ENCODE results near the gene C6orf136. TPM values are rescaled to one million over a fixed set of nuclear protein-coding genes. Genes with fewer than 3 reads are reported as not detected.
A peak's percentile ranks its signal among the peaks of the same experiment; 100 is the strongest.

The C6orf136 gene
- total RNA-seq, 1 donor from 2014 or later: 36.0 TPM

DNA sequence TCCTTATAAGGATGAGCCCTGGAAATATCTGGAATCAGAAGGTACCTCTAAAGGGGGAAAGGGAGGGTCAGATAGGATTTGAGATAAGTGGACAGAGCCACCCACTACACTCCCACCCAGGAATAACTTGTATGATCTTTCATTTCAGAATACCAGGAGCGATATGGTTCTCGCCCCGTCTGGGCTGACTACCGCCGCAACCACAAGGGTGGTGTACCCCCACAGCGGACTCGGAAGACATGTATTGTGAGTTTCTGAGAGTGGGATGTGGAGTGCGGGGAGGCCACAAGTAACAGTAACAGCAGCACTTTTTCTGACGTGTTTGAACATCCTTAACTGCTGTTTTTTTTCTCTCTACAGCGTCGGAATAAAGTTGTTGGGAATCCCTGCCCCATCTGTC lies 27.4 kb upstream of the C6orf136 start:
- Mint-ChIP-seq H3K27ac (no peak overlapping the region), H3K4me1 (ENCODE audit: low read depth) (peaks cover 19% of the 10 kb centered on the region), H3K9me3 (no peaks in the 10 kb centered on the region), H3K36me3 (ENCODE audit: low read depth) (peaks cover 45% of the 10 kb centered on the region), H3K27me3 (ENCODE audit: insufficient read depth) (peaks cover 6% of the 10 kb centered on the region), H3K4me3 (peak overlapping the region; percentile 91)
- intact Hi-C loops (cut with micrococcal nuclease): loop anchor here (5.0 to 10.0 kb wide), 6 partner anchors 118 to 1245 kb away; partner anchors contain the start of genes DDR1, HLA-B, NEU1 and POLR1H
- DNase-seq (ENCODE audit: low spot score): no peak

- intact Hi-C loops (cut with micrococcal nuclease): no loop called here
- peaks cover 27% of the 10 kb centered on the region for H3K4me1 Mint-ChIP-seq (ENCODE audit: low read depth)
- peaks cover 30% of the 10 kb centered on the region for H3K36me3 Mint-ChIP-seq (ENCODE audit: low read depth)
- no peak for DNase-seq (ENCODE audit: low spot score)
- no peaks in the 10 kb centered on the region for H3K9me3 Mint-ChIP-seq
- no peaks in the 10 kb centered on the region for H3K27me3 Mint-ChIP-seq (ENCODE audit: insufficient read depth)
- H3K27ac Mint-ChIP-seq: no peak overlapping the region
- no peak overlapping the region for H3K4me3 Mint-ChIP-seq
Measured at GRCh38 chr6:30625511-30625910, 21.4 kb upstream of the C6orf136 start.

DNA sequence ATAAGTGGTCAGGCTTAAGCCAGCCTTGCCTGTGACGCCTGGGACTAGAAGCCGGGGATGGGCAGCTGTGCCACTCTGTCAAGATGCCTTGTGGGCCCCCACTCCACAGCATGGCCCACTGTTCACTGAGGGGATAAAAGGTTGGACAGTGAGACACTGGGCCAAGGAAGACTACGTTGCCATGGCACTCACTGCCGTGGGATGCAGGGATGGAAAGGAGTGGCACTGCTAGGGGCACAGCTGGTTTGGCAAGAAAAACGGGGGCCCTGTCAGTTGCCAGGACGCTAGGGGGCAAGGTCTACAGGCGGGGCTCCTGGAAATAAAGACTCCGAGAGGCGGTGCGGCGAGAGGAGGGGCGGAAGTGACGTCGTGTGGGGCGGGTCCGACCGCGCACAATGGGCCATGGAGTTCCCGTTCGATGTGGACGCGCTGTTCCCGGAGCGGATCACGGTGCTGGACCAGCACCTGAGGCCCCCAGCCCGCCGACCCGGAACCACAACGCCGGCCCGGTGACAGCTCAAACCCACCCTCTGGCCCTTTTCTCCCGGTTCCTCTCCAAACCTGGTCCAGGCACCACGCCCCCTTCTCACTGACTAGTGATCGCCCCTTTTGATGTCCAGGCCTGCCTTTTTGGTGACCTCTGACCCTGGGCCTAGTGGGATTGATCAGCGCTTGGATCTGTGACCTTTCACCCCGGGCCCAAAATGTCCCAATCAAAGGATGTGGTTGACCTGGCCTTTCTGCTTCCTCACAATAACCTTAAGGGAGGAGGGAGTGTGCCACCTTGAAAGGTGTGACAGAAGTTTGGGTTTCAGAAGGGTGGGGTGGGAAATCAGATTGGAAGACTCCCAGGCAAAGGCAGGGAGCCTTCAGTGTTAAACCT lies 20.2 kb upstream of the C6orf136 start, which contains the start of gene ATAT1:
ATAT1 (plus strand) TSS at position 391 of the 883 bp plus-strand sequence.
- Mint-ChIP-seq H3K4me3 (peak within 1 kb of the TSS; percentile 91), H3K9me3 (no peaks in the 10 kb centered on the region), H3K27ac (peak within 1 kb of the TSS; percentile 95), H3K36me3 (ENCODE audit: low read depth) (peaks cover 33% of the 10 kb centered on the region), H3K27me3 (ENCODE audit: insufficient read depth) (no peaks in the 10 kb centered on the region), H3K4me1 (ENCODE audit: low read depth) (peaks cover 27% of the 10 kb centered on the region)
- intact Hi-C loops (cut with micrococcal nuclease): loop anchor here (1.0 to 2.0 kb wide), 6 partner anchors 9 to 461 kb away; partner anchors contain the start of genes DHX16, GNL1, MDC1 and MRPS18B
- DNase-seq (ENCODE audit: low spot score): peak; percentile 84

GRCh38 chr6:30635834-30636233 lies 11.1 kb upstream of the C6orf136 start:
- H3K36me3 Mint-ChIP-seq (ENCODE audit: low read depth): peaks cover 33% of the 10 kb centered on the region
- no peaks in the 10 kb centered on the region for H3K27me3 Mint-ChIP-seq (ENCODE audit: insufficient read depth)
- peaks cover 13% of the 10 kb centered on the region for H3K4me1 Mint-ChIP-seq (ENCODE audit: low read depth)
- no peak overlapping the region for H3K27ac Mint-ChIP-seq
- no peak for DNase-seq (ENCODE audit: low spot score)
- intact Hi-C loops (cut with micrococcal nuclease): no loop called here
- no peaks in the 10 kb centered on the region for H3K9me3 Mint-ChIP-seq
- no peak overlapping the region for H3K4me3 Mint-ChIP-seq

DNA sequence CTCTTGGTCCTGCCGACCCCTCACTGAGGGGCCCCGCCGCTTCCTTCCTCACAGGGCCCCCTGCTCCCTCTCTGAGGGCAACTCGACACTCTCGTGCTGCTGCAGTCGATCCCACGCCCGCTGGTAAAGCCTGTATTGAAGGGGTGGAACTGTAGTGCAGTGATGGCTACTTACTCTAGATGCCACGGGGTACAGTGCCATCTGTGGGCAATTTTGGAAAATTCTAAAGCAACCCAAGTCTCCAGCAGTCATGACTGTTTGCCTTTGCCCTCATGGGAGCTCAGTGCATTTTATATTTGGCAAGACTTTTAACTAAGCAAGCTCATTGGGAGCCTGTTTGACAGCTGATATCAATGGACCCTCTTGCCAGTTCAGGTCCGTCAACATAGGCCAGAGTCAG lies 6.5 kb upstream of the C6orf136 start:
- H3K9me3 Mint-ChIP-seq: no peaks in the 10 kb centered on the region
- no peak for DNase-seq (ENCODE audit: low spot score)
- H3K36me3 Mint-ChIP-seq (ENCODE audit: low read depth): peaks cover 30% of the 10 kb centered on the region
- intact Hi-C loops (cut with micrococcal nuclease): no loop called here
- H3K4me1 Mint-ChIP-seq (ENCODE audit: low read depth): peaks cover 25% of the 10 kb centered on the region
- H3K27ac Mint-ChIP-seq: no peak overlapping the region
- no peaks in the 10 kb centered on the region for H3K27me3 Mint-ChIP-seq (ENCODE audit: insufficient read depth)
- no peak overlapping the region for H3K4me3 Mint-ChIP-seq

DNA sequence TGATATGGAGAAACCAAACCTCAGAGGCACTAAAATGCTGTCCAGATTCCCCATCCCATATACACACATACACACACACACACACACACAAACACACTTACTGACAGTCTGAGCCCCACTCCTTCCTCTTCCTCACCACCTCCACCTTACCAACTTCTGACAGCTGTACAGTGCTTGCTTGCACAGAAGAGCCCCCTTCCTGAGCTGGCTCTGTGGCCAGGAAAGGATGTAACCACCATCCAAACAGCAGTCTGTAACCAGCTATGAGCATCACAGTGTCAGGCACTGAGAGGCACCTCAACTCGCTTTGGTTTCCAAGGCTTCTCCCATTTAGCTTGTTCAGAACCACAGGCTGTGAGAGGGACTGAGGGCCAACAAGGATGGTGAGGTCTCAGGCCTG lies 5.9 kb upstream of the C6orf136 start:
- no peak for DNase-seq (ENCODE audit: low spot score)
- intact Hi-C loops (cut with micrococcal nuclease): no loop called here
- Mint-ChIP-seq H3K4me3 (no peak overlapping the region), H3K27me3 (ENCODE audit: insufficient read depth) (no peaks in the 10 kb centered on the region), H3K36me3 (ENCODE audit: low read depth) (peaks cover 28% of the 10 kb centered on the region), H3K4me1 (ENCODE audit: low read depth) (peaks cover 25% of the 10 kb centered on the region), H3K27ac (peak overlapping the region; percentile 67), H3K9me3 (no peaks in the 10 kb centered on the region)

DNA sequence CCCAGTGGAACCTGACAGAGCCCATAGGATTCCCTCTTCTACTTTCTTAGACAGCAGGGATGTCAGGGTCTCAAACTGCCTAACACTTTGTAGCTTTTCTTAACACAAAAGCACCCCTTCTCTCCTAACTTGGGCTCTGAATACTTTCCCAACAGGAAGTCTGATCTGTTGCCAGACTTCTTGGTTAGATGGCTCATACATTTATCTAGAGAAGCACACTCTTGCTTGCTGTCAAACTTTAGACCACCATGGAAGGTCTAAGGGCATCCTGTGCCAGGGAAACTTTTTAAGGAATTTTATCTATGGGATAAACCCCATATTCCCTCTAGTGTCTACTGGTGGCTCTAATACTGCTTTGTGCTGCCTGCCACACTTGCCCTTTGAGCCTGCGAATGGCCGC lies 3.3 kb upstream of the C6orf136 start:
- H3K27me3 Mint-ChIP-seq (ENCODE audit: insufficient read depth): no peaks in the 10 kb centered on the region
- no peak overlapping the region for H3K27ac Mint-ChIP-seq
- no peak for DNase-seq (ENCODE audit: low spot score)
- intact Hi-C loops (cut with micrococcal nuclease): no loop called here
- no peak overlapping the region for H3K4me3 Mint-ChIP-seq
- H3K9me3 Mint-ChIP-seq: no peaks in the 10 kb centered on the region
- H3K36me3 Mint-ChIP-seq (ENCODE audit: low read depth): peaks cover 24% of the 10 kb centered on the region
- H3K4me1 Mint-ChIP-seq (ENCODE audit: low read depth): peaks cover 38% of the 10 kb centered on the region

DNA sequence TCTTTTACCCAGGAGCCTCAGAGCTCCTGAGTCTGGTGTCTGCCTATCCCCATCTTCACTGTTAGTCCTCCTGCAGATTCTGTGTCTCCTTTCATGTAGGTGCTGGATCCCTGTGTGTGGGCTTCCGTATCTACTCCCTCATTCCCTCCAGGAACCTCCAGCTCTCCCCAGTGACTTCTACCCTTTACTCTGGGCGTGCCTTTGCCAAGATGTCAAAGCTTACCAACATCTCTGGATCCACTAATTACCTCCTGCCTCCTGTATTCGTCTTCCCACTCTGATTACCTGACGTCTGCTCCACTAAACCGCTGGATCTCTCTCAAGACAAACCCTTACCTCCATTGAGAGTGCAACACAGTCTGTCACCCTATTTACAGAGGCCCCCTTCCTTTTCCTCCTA lies 2.2 kb upstream of the C6orf136 start:
- Mint-ChIP-seq H3K4me3 (no peak overlapping the region), H3K27me3 (ENCODE audit: insufficient read depth) (no peaks in the 10 kb centered on the region), H3K4me1 (ENCODE audit: low read depth) (peaks cover 38% of the 10 kb centered on the region), H3K27ac (no peak overlapping the region), H3K9me3 (no peaks in the 10 kb centered on the region), H3K36me3 (ENCODE audit: low read depth) (peaks cover 26% of the 10 kb centered on the region)
- intact Hi-C loops (cut with micrococcal nuclease): no loop called here
- no peak for DNase-seq (ENCODE audit: low spot score)

DNA sequence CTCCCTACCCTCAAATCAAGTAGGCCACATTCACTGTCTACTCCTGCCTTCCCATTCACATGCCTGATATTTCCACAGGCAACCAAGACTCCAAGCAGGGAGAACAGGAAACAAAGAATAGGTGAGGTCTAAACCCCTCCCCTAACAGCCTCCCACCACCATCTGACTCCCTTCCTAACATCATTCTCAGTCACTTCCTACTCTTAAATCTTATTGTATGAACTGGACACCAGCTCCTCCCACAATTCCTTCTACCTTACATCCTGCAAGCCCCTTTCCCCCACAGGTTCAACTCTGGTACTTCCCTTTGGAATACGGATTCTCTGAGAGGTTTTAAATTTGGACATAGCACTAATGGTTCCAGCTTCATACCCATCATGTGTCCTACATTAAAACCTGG lies 944 bp upstream of the C6orf136 start:
- H3K27ac Mint-ChIP-seq: peak overlapping the region; percentile 60
- H3K9me3 Mint-ChIP-seq: no peaks in the 10 kb centered on the region
- intact Hi-C loops (cut with micrococcal nuclease): loop anchor here (1.0 kb wide), 2 partner anchors 20 to 75 kb away; partner anchors contain the start of genes ABCF1 and ATAT1

DNA sequence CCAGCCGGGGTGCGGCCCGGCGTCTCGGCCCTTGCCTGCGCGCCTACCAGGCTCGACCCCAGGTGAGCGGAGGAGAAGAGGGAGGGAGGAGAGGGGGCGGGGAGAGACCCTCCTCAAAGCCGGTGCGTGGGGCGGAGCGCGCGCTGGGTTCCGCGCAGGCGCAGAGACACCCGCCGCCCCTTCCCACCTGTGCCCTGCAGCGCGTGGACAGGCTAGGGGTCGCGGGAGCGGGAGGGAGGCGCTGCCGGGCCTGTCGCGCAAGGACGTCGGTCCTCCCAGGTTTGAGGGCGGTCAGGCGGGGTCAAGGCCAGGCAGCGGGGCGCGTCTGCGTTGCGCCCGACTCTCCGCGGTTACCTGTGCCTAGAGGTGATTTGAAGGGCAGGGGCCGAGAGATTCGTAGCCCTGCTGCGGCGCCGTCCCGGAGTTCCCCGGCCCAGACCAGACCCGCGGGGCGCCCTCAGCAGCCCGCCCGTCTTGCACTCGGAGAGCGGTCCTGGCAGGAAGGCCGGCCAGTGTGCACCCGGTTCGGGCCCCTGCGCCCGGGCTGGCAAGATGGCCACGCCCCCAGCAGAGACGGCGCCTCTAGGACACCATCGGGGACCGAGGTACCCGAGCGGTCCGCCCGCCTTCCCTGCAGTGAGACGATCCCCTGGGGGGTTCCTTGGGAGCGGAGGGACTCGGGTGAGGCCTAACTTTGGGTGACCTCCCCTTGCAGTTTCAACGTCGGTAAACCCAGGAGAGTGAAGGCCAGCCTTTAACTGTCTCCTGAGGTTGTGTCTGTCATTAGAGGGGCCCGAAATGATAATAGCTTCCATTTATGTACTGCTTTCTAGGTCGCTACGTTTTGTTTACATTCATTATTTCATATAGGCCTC lies 546 bp downstream of the C6orf136 start:
- no peaks in the 10 kb centered on the region for H3K27me3 Mint-ChIP-seq (ENCODE audit: insufficient read depth)
- intact Hi-C loops (cut with micrococcal nuclease): loop anchor here (1.0 kb wide), 6 partner anchors 26 to 261 kb away; partner anchors contain the start of genes DHX16, GTF2H4, MDC1 and MRPS18B
- peaks cover 19% of the 10 kb centered on the region for H3K4me1 Mint-ChIP-seq (ENCODE audit: low read depth)
- H3K4me3 Mint-ChIP-seq: peak overlapping the region; percentile 90
- peaks cover 27% of the 10 kb centered on the region for H3K36me3 Mint-ChIP-seq (ENCODE audit: low read depth)
- no peaks in the 10 kb centered on the region for H3K9me3 Mint-ChIP-seq
- peak overlapping the region; percentile 91 for H3K27ac Mint-ChIP-seq
- DNase-seq (ENCODE audit: low spot score): peak; percentile 73

More for the DNA sequence above, 944 bp upstream of the C6orf136 start:
- Mint-ChIP-seq H3K36me3 (ENCODE audit: low read depth) (peaks cover 23% of the 10 kb centered on the region), H3K4me3 (peak overlapping the region; percentile 90), H3K4me1 (ENCODE audit: low read depth) (peaks cover 29% of the 10 kb centered on the region), H3K27me3 (ENCODE audit: insufficient read depth) (no peaks in the 10 kb centered on the region)
- no peak for DNase-seq (ENCODE audit: low spot score)

DNA sequence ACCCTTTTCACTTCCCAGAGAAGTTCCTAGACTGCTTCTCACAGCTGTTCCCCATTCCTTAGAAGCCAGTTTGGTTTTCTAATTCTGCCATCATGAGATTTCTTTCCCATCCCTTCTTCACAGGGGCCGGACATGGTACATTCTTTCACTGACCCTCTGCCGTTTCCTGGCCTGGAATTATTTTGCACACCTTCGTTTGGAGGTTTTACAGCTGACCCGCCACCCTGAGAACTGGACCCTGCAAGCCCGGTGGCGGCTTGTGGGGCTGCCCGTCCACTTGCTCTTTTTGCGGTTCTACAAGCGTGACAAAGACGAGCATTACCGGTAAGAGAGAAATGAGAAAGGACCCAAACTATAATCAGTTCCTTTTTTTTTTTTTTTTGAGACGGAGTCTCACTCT lies 4.2 kb downstream of the C6orf136 start:
- no peak overlapping the region for H3K4me3 Mint-ChIP-seq
- H3K27ac Mint-ChIP-seq: no peak overlapping the region
- H3K36me3 Mint-ChIP-seq (ENCODE audit: low read depth): peaks cover 38% of the 10 kb centered on the region
- H3K27me3 Mint-ChIP-seq (ENCODE audit: insufficient read depth): no peaks in the 10 kb centered on the region
- peaks cover 13% of the 10 kb centered on the region for H3K4me1 Mint-ChIP-seq (ENCODE audit: low read depth)
- intact Hi-C loops (cut with micrococcal nuclease): no loop called here
- DNase-seq (ENCODE audit: low spot score): no peak
- no peaks in the 10 kb centered on the region for H3K9me3 Mint-ChIP-seq

DNA sequence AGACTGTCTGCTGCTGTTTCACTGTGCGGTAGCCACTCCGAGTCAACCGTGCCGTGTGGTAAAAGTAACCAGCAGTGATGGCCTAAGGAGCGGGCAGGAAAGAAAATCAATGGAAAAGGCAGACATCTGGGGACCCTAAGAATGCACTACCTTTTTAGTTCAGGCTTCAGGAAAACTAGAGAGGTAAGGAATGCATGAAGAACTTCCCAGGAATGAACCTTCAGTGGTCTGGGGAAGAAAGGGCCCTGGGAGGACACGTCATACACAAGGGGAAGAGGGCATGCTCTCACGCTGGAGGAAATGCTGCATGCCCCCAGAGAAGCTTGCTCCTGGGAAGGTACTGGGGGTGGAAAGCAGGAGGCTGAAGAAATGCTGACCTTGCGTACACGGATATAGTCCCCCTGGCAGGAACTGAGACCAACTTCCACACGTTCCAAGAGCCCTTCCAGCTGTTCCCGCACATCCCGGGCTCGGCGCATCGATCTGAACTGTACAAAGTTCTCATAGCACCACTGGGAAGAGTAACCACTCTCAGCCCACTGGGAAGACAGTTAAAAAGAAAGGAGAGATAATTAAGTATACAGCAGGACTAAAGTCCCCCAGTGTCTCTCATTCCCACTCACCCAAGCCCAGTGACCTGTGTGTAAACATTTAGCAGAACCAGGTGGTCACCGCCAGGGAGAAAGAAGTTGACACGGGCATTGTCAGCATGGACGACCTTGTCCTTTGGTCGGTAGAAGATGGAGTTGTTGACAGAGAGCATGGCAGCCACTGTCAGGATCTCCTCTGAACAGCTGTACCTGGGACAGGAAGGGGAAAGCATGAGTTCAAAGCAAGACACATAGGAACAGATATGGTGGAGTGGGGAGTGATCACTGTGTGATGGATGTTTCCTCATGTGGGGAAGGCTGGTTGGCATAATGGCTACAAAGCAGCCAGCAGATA lies 8.1 kb downstream of the C6orf136 start:
- no peaks in the 10 kb centered on the region for H3K9me3 Mint-ChIP-seq
- no peak for DNase-seq (ENCODE audit: low spot score)
- intact Hi-C loops (cut with micrococcal nuclease): no loop called here
- H3K36me3 Mint-ChIP-seq (ENCODE audit: low read depth): peaks cover 61% of the 10 kb centered on the region
- peaks cover 10% of the 10 kb centered on the region for H3K4me1 Mint-ChIP-seq (ENCODE audit: low read depth)
- H3K27ac Mint-ChIP-seq: peak overlapping the region; percentile 40
- no peaks in the 10 kb centered on the region for H3K27me3 Mint-ChIP-seq (ENCODE audit: insufficient read depth)
- no peak overlapping the region for H3K4me3 Mint-ChIP-seq
